ENCODE results near the gene P2RX7.

Gene P2RX7

DNA sequence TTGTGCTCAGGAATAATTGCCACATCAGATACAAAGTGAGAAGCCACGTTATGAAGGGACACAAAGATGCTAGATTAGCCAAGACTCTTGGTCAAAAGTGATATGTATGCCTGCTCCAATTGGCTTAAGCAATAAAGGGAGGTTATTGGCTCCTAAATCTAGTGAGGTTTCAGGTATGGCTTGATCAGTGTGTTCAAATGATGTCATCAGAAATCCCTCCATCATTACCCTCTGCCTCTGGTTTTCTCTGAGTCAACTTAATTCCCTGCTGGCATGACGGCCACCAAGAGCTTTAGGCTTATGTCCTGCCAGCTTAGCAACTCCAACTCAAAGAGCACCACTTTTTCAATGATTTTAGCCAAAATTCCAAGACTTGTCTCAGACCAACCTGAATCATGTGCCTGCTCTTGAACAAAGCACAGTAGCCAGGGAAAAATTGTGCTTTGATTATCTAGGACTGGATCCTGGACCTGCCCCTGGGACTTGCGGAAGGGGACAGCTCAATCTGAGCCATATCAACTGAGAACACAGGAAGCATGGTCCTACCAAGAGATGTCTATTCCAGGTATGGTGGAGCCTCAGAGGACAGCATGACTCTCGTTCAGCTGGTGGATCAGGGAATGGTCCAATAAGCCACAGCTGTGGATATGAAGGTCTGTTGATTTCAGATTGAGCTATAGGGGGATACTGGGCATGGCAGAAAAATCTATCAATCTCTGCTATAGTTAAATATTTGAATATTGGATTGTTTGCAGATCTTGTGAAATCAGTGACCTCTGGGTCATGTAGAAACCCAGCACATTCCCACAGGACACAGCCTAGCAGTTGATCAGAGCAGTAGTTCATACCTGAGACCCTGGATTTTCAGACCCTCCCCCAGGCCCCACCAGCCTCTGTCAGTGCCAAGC, 16.1 kb upstream of the P2RX7 start:
- Mint-ChIP-seq H3K4me1 (peaks cover 8% of the 10 kb centered on the region), H3K27ac (no peak overlapping the region), H3K9me3 (no peaks in the 10 kb centered on the region), H3K27me3 (no peaks in the 10 kb centered on the region), H3K4me3 (no peak overlapping the region), H3K36me3 (no peaks in the 10 kb centered on the region)
- no peak for DNase-seq (ENCODE audit: low spot score in 2 of 2)
- ATAC-seq (ENCODE audit: low read depth) = no peak

DNA sequence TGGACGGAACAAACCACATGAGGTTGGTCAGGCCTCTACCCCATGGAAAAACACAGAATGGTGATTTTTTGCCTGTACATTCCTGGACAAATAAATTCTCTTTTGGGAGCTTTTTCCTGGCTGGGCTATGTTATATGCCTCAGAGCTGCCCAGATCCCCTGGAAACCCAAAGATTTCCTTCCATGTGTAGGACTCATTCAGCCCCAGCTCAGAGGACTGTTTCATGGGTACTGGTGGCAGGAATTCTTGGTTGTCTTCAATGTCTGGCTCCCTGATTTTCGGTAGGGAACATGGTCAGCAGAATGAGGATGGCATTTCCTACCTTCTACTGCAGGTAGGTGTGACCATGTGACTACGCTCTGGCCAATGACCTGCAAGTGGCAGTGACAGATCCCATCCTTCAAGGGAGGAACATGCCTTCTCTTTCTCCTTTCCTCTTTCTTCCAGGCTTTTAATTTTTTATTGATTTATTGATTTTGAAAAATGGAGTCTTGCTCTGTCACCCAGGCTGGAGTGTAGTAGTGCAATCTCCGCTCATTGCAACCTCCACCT, 15.4 kb upstream of the P2RX7 start:
- Mint-ChIP-seq H3K27me3 (no peaks in the 10 kb centered on the region), H3K4me3 (no peak overlapping the region), H3K27ac (no peak overlapping the region), H3K9me3 (no peaks in the 10 kb centered on the region), H3K36me3 (no peaks in the 10 kb centered on the region), H3K4me1 (peaks cover 14% of the 10 kb centered on the region)
- ATAC-seq (ENCODE audit: low read depth) (no peak), DNase-seq (ENCODE audit: low spot score in 2 of 2) (no peak)

DNA sequence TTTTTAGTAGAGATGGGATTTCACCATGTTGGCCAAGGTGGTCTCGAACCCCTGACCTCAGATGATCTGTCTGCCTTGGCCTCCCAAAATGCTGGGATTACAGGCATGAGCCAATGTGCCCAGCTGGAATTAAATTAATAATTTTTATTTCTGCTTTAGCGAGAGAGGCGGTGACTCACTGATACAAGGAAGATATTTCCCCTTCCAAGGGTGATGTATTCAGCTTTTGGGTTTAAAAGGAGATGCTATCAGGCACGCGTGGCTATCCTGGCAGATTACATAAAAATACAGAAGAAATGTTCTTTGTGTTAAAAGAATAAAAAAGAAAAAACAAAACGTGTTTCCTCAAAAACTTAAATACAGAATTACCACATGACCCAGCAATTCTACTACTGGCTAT, 12.4 kb upstream of the P2RX7 start:
- no peak overlapping the region for H3K27ac Mint-ChIP-seq
- no peaks in the 10 kb centered on the region for H3K9me3 Mint-ChIP-seq
- no peaks in the 10 kb centered on the region for H3K27me3 Mint-ChIP-seq
- DNase-seq (ENCODE audit: low spot score in 2 of 2) (no peak), ATAC-seq (ENCODE audit: low read depth) (no peak)
- peaks cover 17% of the 10 kb centered on the region for H3K4me1 Mint-ChIP-seq
- H3K4me3 Mint-ChIP-seq = no peak overlapping the region
- no peaks in the 10 kb centered on the region for H3K36me3 Mint-ChIP-seq

DNA sequence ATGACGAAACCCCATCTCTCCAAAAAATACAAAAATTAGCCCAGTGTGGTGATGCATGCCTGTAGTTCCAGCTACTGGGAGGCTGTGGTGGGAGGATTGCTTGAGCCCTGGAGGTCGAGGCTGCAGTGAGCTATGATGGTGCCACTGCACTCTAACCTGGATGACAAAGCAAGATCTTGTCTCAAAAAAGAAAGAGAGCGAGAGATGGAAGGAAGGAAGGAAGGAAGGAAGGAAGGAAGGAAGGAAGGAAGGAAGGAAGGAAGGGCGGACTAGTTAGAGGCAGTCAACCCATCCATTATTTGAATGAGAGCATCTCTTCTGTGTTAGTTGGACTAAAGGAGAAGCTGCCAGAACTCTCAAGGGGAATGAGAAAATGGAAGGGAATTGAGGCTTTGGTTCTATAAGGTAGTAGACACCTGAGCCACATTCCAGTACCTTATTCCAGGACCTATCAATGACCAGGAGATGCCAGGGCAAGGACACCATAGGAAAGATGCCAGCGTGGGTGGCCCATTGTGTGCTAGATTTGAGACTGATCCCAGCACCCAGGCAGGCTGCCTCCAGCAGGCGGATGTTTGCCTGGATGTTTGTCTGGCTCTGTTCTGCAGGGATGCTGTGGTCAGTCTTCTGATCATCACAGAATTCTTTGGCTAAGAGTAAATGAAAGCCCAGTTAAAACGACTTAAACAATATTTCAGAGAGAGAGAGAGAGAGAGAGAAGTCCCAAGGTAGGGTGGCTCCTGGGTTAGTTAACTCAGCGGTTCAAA, 11.5 kb upstream of the P2RX7 start:
- peaks cover 18% of the 10 kb centered on the region for H3K4me1 Mint-ChIP-seq
- H3K36me3 Mint-ChIP-seq = no peaks in the 10 kb centered on the region
- DNase-seq (ENCODE audit: low spot score in 2 of 2) = no peak
- no peak overlapping the region for H3K4me3 Mint-ChIP-seq
- ATAC-seq (ENCODE audit: low read depth) = no peak
- no peak overlapping the region for H3K27ac Mint-ChIP-seq
- H3K9me3 Mint-ChIP-seq = no peaks in the 10 kb centered on the region
- no peaks in the 10 kb centered on the region for H3K27me3 Mint-ChIP-seq

DNA sequence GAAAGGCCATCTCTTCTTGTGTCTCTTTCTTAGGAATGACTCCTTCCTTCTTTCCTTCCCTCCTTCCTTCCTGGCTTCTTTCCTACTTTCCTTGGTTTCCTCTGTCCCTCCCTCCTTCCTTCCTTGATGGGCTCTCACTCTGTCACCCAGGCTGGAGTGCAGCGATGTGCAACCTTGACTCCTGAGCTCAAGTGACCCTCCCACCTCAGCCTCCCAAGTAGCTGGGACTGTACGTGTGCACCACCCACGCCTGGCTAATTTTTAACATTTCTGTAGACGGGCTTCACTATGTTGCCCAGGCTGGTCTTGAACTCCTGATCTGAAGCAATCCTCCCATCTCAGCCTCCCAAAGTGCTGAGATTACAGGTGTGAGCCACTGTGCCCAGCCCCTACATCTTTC, 10.9 kb upstream of the P2RX7 start:
- no peaks in the 10 kb centered on the region for H3K9me3 Mint-ChIP-seq
- H3K27ac Mint-ChIP-seq = no peak overlapping the region
- H3K4me1 Mint-ChIP-seq = peaks cover 19% of the 10 kb centered on the region
- H3K36me3 Mint-ChIP-seq = no peaks in the 10 kb centered on the region
- no peak for DNase-seq (ENCODE audit: low spot score in 2 of 2)
- H3K27me3 Mint-ChIP-seq = no peaks in the 10 kb centered on the region
- no peak for ATAC-seq (ENCODE audit: low read depth)
- H3K4me3 Mint-ChIP-seq = no peak overlapping the region

DNA sequence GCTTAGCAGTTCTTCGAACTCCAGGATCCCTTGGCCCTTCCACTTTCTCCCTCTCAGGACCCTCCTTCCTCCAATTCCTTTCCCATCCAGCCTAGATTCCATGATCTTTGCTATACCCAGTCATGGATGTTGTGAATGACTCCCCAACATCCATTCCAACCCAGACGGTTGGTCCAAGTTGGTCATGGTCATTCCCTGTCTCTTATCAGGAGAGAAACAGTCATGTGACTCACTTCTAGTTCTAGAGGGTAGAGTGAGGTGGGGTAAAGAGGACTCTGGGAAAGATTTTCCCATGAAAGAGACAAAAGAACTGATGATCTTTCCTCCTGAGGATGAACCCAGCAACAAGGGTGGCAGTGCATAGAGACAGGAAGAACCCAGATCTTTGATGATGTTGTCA, 9.2 kb upstream of the P2RX7 start:
- H3K36me3 Mint-ChIP-seq = no peaks in the 10 kb centered on the region
- H3K4me3 Mint-ChIP-seq = no peak overlapping the region
- H3K4me1 Mint-ChIP-seq = peaks cover 32% of the 10 kb centered on the region
- no peak overlapping the region for H3K27ac Mint-ChIP-seq
- no peak for ATAC-seq (ENCODE audit: low read depth)
- no peaks in the 10 kb centered on the region for H3K9me3 Mint-ChIP-seq
- DNase-seq (ENCODE audit: low spot score in 2 of 2) = no peak
- H3K27me3 Mint-ChIP-seq = no peaks in the 10 kb centered on the region

DNA sequence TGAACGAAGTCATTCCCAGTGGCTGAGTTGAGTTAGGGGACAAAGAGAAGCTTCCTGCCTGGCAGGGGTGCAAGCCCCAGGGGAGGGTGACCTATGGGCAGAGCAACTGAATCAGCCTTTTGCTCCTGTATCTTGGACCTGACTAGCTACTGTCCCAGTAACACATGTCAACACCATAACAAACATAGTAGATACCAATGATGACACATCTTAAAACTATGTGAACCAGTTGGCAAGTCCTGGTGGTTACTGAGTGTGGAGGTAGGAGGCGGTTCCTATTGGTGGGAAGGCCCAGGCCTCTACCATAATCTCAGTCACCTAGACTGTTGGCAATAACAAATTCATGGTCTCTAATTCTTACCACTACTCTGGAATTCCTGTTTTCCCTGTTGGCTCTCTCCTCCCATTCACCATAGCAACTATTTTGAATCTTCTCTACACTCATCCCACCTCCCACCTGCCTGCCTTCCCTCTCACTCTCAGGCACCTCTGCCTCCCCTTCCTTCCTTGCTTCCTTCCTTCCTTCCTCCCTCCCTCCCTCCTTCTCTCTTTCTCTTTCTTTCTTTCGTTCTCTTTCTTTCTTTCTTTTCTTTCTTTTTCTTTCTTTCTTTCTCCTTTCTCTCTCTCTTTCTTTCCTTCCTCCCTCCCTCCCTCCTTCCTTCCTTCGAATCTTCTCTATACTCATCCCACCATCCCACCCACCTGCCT, 8.1 kb upstream of the P2RX7 start:
- ATAC-seq (ENCODE audit: low read depth) = no peak
- H3K4me3 Mint-ChIP-seq = no peak overlapping the region
- DNase-seq (ENCODE audit: low spot score in 2 of 2) = no peak
- no peaks in the 10 kb centered on the region for H3K27me3 Mint-ChIP-seq
- H3K4me1 Mint-ChIP-seq = peaks cover 40% of the 10 kb centered on the region
- H3K36me3 Mint-ChIP-seq = peaks cover under 1% of the 10 kb centered on the region
- H3K27ac Mint-ChIP-seq = no peak overlapping the region
- peaks cover under 1% of the 10 kb centered on the region for H3K9me3 Mint-ChIP-seq

DNA sequence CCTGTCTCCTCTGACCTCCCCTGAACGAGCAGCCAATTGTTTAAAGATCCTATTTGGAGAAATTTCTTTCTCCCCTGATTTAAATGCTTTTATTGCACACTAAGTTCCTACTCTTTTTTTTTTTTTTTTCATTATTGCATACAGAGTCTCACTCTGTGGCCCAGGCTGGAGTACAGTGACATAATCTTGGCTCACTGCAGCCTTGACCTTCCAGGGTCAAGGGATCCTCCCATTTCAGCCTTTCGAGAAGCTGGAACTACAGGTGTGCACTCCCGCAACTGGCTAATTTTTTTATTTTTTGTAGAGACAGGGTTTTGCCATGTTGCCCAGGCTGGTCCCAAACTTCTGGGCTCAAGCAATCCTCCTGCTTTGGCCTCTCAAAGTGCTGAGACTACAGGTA, 5.2 kb upstream of the P2RX7 start:
- Mint-ChIP-seq H3K27me3 (no peaks in the 10 kb centered on the region), H3K27ac (peak overlapping the region; percentile 95), H3K4me3 (no peak overlapping the region), H3K36me3 (peaks cover 2% of the 10 kb centered on the region), H3K9me3 (peaks cover 2% of the 10 kb centered on the region), H3K4me1 (peaks cover 45% of the 10 kb centered on the region)
- DNase-seq (ENCODE audit: low spot score in 2 of 2) (no peak), ATAC-seq (ENCODE audit: low read depth) (no peak)

DNA sequence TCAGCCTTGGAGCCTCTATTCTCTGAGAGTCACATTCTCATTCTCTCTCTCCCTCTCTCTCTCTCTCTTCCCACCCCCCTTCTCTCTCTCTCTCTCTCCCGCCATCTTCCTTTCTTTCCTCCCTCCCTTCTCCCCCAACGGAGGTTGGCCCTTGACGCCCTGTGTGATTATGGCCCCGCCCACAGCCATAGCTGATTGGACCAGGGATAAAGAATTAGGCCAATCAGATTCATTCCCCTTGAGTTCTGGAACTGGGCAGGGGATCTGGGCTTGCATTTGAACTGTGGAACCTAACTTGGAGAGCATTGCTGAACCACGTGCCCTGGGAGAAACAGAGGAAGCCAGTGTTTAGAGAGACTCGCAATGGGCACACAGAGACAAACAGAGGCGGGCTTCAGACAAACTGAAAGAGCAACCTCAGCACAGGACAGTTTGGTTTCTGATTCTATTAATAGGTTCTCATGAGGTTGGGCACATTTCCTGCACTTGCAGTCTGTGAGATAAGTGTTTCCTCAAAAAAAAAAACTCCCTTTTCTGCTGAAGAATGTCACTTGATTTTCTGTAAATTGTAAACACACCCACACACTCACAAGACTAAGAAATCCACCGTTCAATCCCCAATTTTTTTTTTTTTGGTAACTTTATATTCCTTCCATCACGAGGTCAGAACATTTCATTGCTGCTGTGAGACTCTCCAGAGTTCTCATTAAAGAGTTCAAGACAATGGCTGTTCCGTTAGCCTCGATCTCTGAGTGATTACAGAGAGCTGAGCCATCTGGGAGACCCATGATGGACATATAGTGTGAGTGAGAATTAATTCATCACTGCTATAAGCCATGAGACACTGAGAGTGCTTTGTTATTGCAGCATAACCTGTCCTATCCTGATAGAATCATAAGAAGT, 3.5 kb upstream of the P2RX7 start:
- no peaks in the 10 kb centered on the region for H3K27me3 Mint-ChIP-seq
- H3K9me3 Mint-ChIP-seq = peaks cover 2% of the 10 kb centered on the region
- ATAC-seq (ENCODE audit: low read depth) (peak; percentile 89), DNase-seq (ENCODE audit: low spot score in 2 of 2) (peak; percentile 61 to 62)
- peaks cover 2% of the 10 kb centered on the region for H3K36me3 Mint-ChIP-seq
- peak overlapping the region; percentile 95 for H3K27ac Mint-ChIP-seq
- H3K4me1 Mint-ChIP-seq = peaks cover 55% of the 10 kb centered on the region
- H3K4me3 Mint-ChIP-seq = peak overlapping the region; percentile 87

DNA sequence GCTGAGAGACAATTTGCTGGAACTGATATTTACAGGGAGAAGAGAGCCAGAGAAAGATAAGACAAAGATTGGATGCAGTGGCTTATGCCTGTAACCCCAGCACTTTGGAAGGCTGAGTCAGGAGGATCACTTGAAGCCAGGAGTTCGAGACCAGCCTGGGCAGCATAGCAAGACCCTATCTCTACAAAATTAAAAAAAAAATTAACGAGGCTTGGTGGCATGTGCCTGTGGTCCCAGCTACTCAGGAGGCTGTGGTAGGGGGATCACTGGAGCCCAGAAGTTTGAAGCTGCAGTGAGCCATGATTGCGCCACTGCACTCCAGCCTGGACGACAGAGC, 2.9 kb upstream of the P2RX7 start:
- ATAC-seq (ENCODE audit: low read depth) (no peak), DNase-seq (ENCODE audit: low spot score in 2 of 2) (no peak)
- peaks cover 58% of the 10 kb centered on the region for H3K4me1 Mint-ChIP-seq
- H3K4me3 Mint-ChIP-seq = peak overlapping the region; percentile 87
- H3K36me3 Mint-ChIP-seq = peaks cover 2% of the 10 kb centered on the region
- peaks cover 2% of the 10 kb centered on the region for H3K9me3 Mint-ChIP-seq
- H3K27ac Mint-ChIP-seq = peak overlapping the region; percentile 95
- no peaks in the 10 kb centered on the region for H3K27me3 Mint-ChIP-seq

DNA sequence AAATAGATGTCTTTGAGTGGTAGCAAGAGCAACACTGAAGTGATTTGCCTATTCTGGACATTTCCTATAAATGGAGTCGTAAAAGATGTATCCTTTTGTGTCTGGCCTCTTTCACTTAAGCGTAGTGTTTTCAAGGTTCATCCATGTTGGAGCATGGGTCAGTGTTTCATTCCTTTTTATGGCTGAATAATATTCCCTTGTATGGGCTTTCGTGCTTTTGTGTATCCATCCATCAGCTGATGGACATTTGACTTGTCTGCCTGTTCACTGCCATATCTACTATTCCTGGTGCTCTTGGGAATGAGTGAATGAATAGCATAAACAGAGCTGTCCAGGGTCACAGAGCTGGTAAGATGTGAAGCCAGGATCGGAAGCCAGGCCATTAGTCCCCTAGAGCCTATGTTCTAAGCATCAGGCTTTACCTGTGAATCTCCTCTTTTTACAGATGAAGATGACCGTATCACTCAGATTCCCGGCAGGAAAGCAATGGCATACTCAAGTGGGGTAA, 1.8 kb upstream of the P2RX7 start:
- H3K9me3 Mint-ChIP-seq = peaks cover 2% of the 10 kb centered on the region
- no peaks in the 10 kb centered on the region for H3K27me3 Mint-ChIP-seq
- peaks cover 57% of the 10 kb centered on the region for H3K4me1 Mint-ChIP-seq
- peak overlapping the region; percentile 76 for H3K27ac Mint-ChIP-seq
- H3K36me3 Mint-ChIP-seq = peaks cover 2% of the 10 kb centered on the region
- ATAC-seq (ENCODE audit: low read depth) (no peak), DNase-seq (ENCODE audit: low spot score in 2 of 2) (no peak)
- H3K4me3 Mint-ChIP-seq = no peak overlapping the region

DNA sequence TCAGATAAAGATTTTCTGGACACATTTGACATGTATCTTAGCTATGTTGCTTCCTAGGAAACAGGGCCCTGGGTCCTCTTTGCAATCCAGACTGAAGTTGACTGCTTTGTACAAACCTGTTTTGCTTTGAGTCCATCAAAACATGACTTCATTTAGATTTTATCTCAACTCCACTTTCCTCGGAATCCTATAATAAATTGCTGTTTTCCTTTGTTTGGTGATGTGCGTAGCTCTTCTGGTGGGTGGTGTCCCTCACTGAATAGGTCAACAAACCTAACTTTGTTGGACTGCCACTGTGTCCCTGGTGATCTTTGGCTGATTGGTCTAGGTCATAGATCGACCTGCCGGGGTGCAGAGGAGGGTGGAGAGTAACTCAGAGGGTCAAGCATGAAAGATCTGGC, 735 bp upstream of the P2RX7 start:
- Mint-ChIP-seq H3K36me3 (peaks cover 2% of the 10 kb centered on the region), H3K27me3 (no peaks in the 10 kb centered on the region), H3K4me3 (no peak overlapping the region), H3K27ac (peak overlapping the region; percentile 76), H3K4me1 (peaks cover 54% of the 10 kb centered on the region), H3K9me3 (peaks cover 2% of the 10 kb centered on the region)
- DNase-seq (ENCODE audit: low spot score in 2 of 2) = no peak
- no peak for ATAC-seq (ENCODE audit: low read depth)

DNA sequence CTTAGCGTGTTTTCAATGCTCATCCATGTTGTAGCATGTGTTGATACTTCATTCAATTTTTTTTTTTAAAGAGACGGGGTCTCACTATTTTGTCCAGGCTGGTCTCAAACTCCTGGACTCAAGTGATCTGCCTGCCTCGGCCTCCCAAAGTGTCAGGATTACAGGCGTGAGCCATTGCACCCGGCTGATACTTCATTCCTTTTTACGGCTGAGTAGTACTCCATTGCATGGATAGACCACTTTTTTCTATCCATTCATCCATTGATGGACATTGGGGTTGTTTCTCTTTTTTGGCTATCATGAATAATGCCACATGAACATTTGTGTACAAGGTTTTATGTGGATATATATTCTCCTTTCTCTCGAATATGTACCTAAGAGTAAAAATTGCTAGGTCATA, 1.2 kb downstream of the P2RX7 start:
- Mint-ChIP-seq H3K27me3 (no peaks in the 10 kb centered on the region), H3K27ac (no peak overlapping the region), H3K4me1 (peaks cover 41% of the 10 kb centered on the region), H3K9me3 (peaks cover 2% of the 10 kb centered on the region), H3K36me3 (peaks cover 2% of the 10 kb centered on the region), H3K4me3 (peak overlapping the region; percentile 43)
- DNase-seq (ENCODE audit: low spot score in 2 of 2) = no peak
- no peak for ATAC-seq (ENCODE audit: low read depth)
